HEK293 (cell line): ENCODE results near the gene IQCE.

ENCODE experiments used
- CTCF ChIA-PET: fragments of 350-600 bp; formaldehyde crosslinking; extraction: SDS; loops from one replicate; lab custom pipeline; 2021; ENCODE audit warnings: antibody characterized with exemption; lab: Yijun Ruan, JAX
- POLR2A ChIA-PET: fragments of 300-600 bp; formaldehyde crosslinking; extraction: SDS; loops from one replicate; lab custom pipeline; 2020; ENCODE audit warnings: antibody characterized with exemption, inconsistent platforms; lab: Yijun Ruan, JAX
- H3K27ac ChIP-seq: fragments of 200-500 bp; sonication (Bioruptor generic); 2 replicates; pipeline ENCODE4 v1.5.1; 2014; ENCODE audit warnings: low read depth, low read length, control low read depth, inconsistent platforms; ENCODE audit errors: extremely low read depth
- H3K36me3 ChIP-seq, 2 experiments: fragments of 200-500 bp in 1 of 2; sonication (Bioruptor generic) in 1 of 2; 1 replicate in 1 of 2; 2 replicates in 1 of 2; pipeline ENCODE4 v1.5.1; 2014 to 2017; ENCODE audit warnings: inconsistent platforms in 2 of 2, low read length in 2 of 2; ENCODE audit not compliant: control insufficient read depth in 2 of 2, insufficient read depth in 1 of 2
- H3K4me1 ChIP-seq: fragments of 200-500 bp; sonication (Bioruptor generic); 2 replicates; pipeline ENCODE4 v1.5.1; 2014; ENCODE audit warnings: mild to moderate bottlenecking, low read length, inconsistent platforms; ENCODE audit not compliant: control insufficient read depth, insufficient read depth
- H3K4me3 ChIP-seq: 2 replicates; pipeline ENCODE4 v1.5.1; 2011; ENCODE audit warnings: low read depth, mild to moderate bottlenecking, control low read depth, low read length, moderate library complexity
- H3K9me3 ChIP-seq: fragments of 200-500 bp; sonication (Bioruptor generic); 2 replicates; pipeline ENCODE4 v1.5.1; 2014; ENCODE audit warnings: low read depth, low read length, inconsistent platforms; ENCODE audit not compliant: control insufficient read depth, insufficient read depth
- ATF2 ChIP-seq: fragments of 450-650 bp; formaldehyde crosslinking; IDR thresholded peaks from 2 replicates; pipeline ENCODE4 v1.5.1; 2016; ENCODE audit warnings: missing biosample characterization, missing genetic modification characterization, low read depth
- EGR2 ChIP-seq: fragments of 450-650 bp; formaldehyde crosslinking; IDR thresholded peaks from 2 replicates; pipeline ENCODE4 v1.5.1; 2016; ENCODE audit warnings: low read depth, missing biosample characterization, missing genetic modification characterization
- FEZF1 ChIP-seq: fragments of 450-650 bp; formaldehyde crosslinking; IDR thresholded peaks from 2 replicates; pipeline ENCODE4 v1.5.1; 2016; ENCODE audit warnings: missing biosample characterization, missing genetic modification characterization
- GLI2 ChIP-seq: fragments of 450-650 bp; formaldehyde crosslinking; IDR thresholded peaks from 2 replicates; pipeline ENCODE4; 2017; ENCODE audit warnings: missing biosample characterization, missing genetic modification characterization, low read depth, borderline replicate concordance
- GLIS2 ChIP-seq: fragments of 450-650 bp; formaldehyde crosslinking; IDR thresholded peaks from 2 replicates; pipeline ENCODE4 v1.5.1; 2016; ENCODE audit warnings: missing biosample characterization, missing genetic modification characterization
- HOXD13 ChIP-seq: sonication (generic); formaldehyde crosslinking; IDR thresholded peaks from 2 replicates; pipeline ENCODE4 v1.8.0; 2022; ENCODE audit warnings: missing genetic modification reagents, borderline replicate concordance
- PRDM1 ChIP-seq: fragments of 450-650 bp; formaldehyde crosslinking; IDR thresholded peaks from 2 replicates; pipeline ENCODE4; 2016; ENCODE audit warnings: missing biosample characterization, missing genetic modification characterization
- PRDM6 ChIP-seq: fragments of 450-650 bp; formaldehyde crosslinking; IDR thresholded peaks from 2 replicates; pipeline ENCODE4 v1.5.1; 2017; ENCODE audit warnings: missing biosample characterization, missing genetic modification characterization
- SCRT2 ChIP-seq: fragments of 450-650 bp; formaldehyde crosslinking; IDR thresholded peaks from 2 replicates; pipeline ENCODE4 v1.5.1; 2016; ENCODE audit warnings: missing biosample characterization, missing genetic modification characterization
- ZBTB17 ChIP-seq: fragments of 450-650 bp; formaldehyde crosslinking; IDR thresholded peaks from 2 replicates; pipeline ENCODE4 v1.5.1; 2016; ENCODE audit warnings: missing biosample characterization, missing genetic modification characterization
- ZFHX2 ChIP-seq: fragments of 450-650 bp; formaldehyde crosslinking; conservative IDR thresholded peaks from 2 replicates; pipeline ENCODE4 v1.5.1; 2016; ENCODE audit warnings: missing biosample characterization, missing genetic modification characterization
- ZFP3 ChIP-seq: fragments of 450-650 bp; formaldehyde crosslinking; IDR thresholded peaks from 2 replicates; pipeline ENCODE4 v1.5.1; 2016; ENCODE audit warnings: low read depth, missing biosample characterization, missing genetic modification characterization
- ZFP69B ChIP-seq: fragments of 450-650 bp; formaldehyde crosslinking; IDR thresholded peaks from 2 replicates; pipeline ENCODE4 v1.5.1; 2016; ENCODE audit warnings: missing biosample characterization, missing genetic modification characterization
- ZNF146 ChIP-seq: fragments of 450-650 bp; formaldehyde crosslinking; IDR thresholded peaks from 2 replicates; pipeline ENCODE4 v1.5.1; 2016; ENCODE audit warnings: missing biosample characterization, missing genetic modification characterization
- ZNF202 ChIP-seq: fragments of 450-650 bp; formaldehyde crosslinking; IDR thresholded peaks from 2 replicates; pipeline ENCODE4 v1.5.1; 2016; ENCODE audit warnings: missing biosample characterization, missing genetic modification characterization, borderline replicate concordance
- ZNF248 ChIP-seq: fragments of 450-650 bp; formaldehyde crosslinking; IDR thresholded peaks from 2 replicates; pipeline ENCODE4 v1.5.1; 2017; ENCODE audit warnings: missing biosample characterization, missing genetic modification characterization
- ZNF324 ChIP-seq: fragments of 450-650 bp; formaldehyde crosslinking; IDR thresholded peaks from 2 replicates; pipeline ENCODE4 v1.5.1; 2016; ENCODE audit warnings: missing biosample characterization, missing genetic modification characterization
- ZNF416 ChIP-seq: fragments of 450-650 bp; formaldehyde crosslinking; IDR thresholded peaks from 2 replicates; pipeline ENCODE4 v1.5.1; 2016; ENCODE audit warnings: missing biosample characterization, missing genetic modification characterization
- ZNF473 ChIP-seq: fragments of 450-650 bp; formaldehyde crosslinking; IDR thresholded peaks from 2 replicates; pipeline ENCODE4 v1.5.1; 2017; ENCODE audit warnings: missing biosample characterization, missing genetic modification characterization
- ZNF518A ChIP-seq: fragments of 450-650 bp; formaldehyde crosslinking; conservative IDR thresholded peaks from 2 replicates; pipeline ENCODE4 v1.5.1; 2016; ENCODE audit warnings: low read depth, missing biosample characterization, missing genetic modification characterization
- ZNF529 ChIP-seq: fragments of 450-650 bp; formaldehyde crosslinking; IDR thresholded peaks from 2 replicates; pipeline ENCODE4 v1.5.1; 2017; ENCODE audit warnings: missing genetic modification characterization, missing biosample characterization; ENCODE audit not compliant: insufficient replicate concordance
- ZNF610 ChIP-seq: fragments of 450-650 bp; formaldehyde crosslinking; IDR thresholded peaks from 2 replicates; pipeline ENCODE4 v1.5.1; 2016; ENCODE audit warnings: missing biosample characterization, missing genetic modification characterization, borderline replicate concordance
- ZNF830 ChIP-seq: fragments of 450-650 bp; IDR thresholded peaks from 2 replicates; pipeline ENCODE4 v1.5.0; 2018; ENCODE audit warnings: missing biosample characterization, missing genetic modification characterization, low read depth, mild to moderate bottlenecking, moderate library complexity
- ZSCAN18 ChIP-seq: fragments of 450-650 bp; formaldehyde crosslinking; IDR thresholded peaks from 2 replicates; pipeline ENCODE4 v1.5.1; 2016; ENCODE audit warnings: missing biosample characterization, missing genetic modification characterization
- ZSCAN5A ChIP-seq: fragments of 450-650 bp; formaldehyde crosslinking; IDR thresholded peaks from 2 replicates; pipeline ENCODE4 v1.5.1; 2016; ENCODE audit warnings: missing biosample characterization, missing genetic modification characterization

IQCE gene

GRCh38 chr7:2512179-2512661 is 46.6 kb upstream of the IQCE start (continued):
- TF ChIP-seq ZNF202 (tag by site-specific recombination) (no peak), ZNF529 (tag by site-specific recombination) (no peak), ZNF830 (no peak)

GRCh38 chr7:2512713-2513112 is 46.1 kb upstream of the IQCE start:
- POLR2A ChIA-PET: no interaction called here
- Histone ChIP-seq H3K9me3 (no peaks in the 10 kb centered on the region), H3K27ac (no peak overlapping the region), H3K4me1 (no peaks in the 10 kb centered on the region; the same call in 1 of the 2 replicates), H3K4me3 (no peak overlapping the region), H3K36me3 (no peaks in the 10 kb centered on the region)
- CTCF ChIA-PET: no interaction called here
- no peak for TF ChIP-seq ZFP69B (tag by site-specific recombination)
- TF ChIP-seq SCRT2 (tag by site-specific recombination): no peak
- TF ChIP-seq GLIS2 (tag by site-specific recombination): no peak
- TF ChIP-seq ZNF248 (tag by site-specific recombination): no peak
- peak; percentile 84 for TF ChIP-seq EGR2
- TF ChIP-seq FEZF1 (tag by site-specific recombination): no peak
- no peak for TF ChIP-seq ZSCAN5A (tag by site-specific recombination)
- no peak for TF ChIP-seq ZSCAN18 (tag by site-specific recombination)
- TF ChIP-seq PRDM1: no peak
- no peak for TF ChIP-seq ZFP3 (tag by site-specific recombination)
- no peak for TF ChIP-seq GLI2 (tag by site-specific recombination)
- no peak for TF ChIP-seq ZNF473 (tag by site-specific recombination)
- TF ChIP-seq ZFHX2 (tag by site-specific recombination): peak; percentile 72

- Histone ChIP-seq H3K9me3 (no peaks in the 10 kb centered on the region), H3K4me1 (no peaks in the 10 kb centered on the region; the same call in 1 of the 2 replicates), H3K27ac (no peak overlapping the region), H3K4me3 (no peak overlapping the region), H3K36me3 (no peaks in the 10 kb centered on the region)
- POLR2A ChIA-PET: no interaction called here
- CTCF ChIA-PET: no interaction called here
- TF ChIP-seq ZNF518A (tag by site-specific recombination): no peak
- no peak for TF ChIP-seq ATF2 (tag by site-specific recombination)
- TF ChIP-seq ZNF146: no peak
- TF ChIP-seq HOXD13: no peak
- no peak for TF ChIP-seq ZNF610 (tag by site-specific recombination)
- TF ChIP-seq ZNF416: no peak
- no peak for TF ChIP-seq ZBTB17
- TF ChIP-seq PRDM6: no peak
- no peak for TF ChIP-seq ZNF324 (tag by site-specific recombination)
Observed at GRCh38 chr7:2513702-2514101, 45.1 kb upstream of the IQCE start.
